Epithelial cell of esophagus (primary cell): ENCODE measurements around the gene SV2C.

Experiments used
- DNase-seq: peaks from one replicate; pipeline ENCODE4 v3.0.0; 2010; ENCODE audit warnings: low read depth
- H3K4me3 ChIP-seq: 2 replicates; pipeline ENCODE4 v1.5.1; 2011; ENCODE audit warnings: mild to moderate bottlenecking, low read length, control low read depth
- TF ChIP-seq, protein P1 (sequence below): IDR thresholded peaks from 2 replicates; pipeline ENCODE4 v1.5.1; 2011; ENCODE audit warnings: low read depth, mild to moderate bottlenecking, low read length, control low read depth, inconsistent platforms; ENCODE audit not compliant: insufficient read depth; ENCODE audit errors: missing control alignments

Gene SV2C

DNA sequence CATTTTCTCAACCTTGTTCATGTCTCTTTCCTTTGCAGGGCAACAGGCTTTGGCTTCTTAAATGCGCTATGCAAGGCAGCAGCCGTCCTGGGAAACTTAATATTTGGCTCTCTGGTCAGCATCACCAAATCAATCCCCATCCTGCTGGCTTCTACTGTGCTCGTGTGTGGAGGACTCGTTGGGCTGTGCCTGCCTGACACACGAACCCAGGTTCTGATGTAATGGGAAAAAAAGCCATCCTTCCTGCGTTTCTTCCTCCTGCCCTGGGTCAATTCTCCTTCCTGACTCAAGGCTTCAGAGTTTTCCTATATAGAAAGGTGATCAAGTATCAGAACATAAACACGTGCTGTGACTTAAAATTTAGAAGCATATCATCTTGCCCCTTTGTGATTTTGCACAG lies 242.1 kb downstream of the SV2C start:
- DNase-seq, result no peak
- TF ChIP-seq, protein P1, sequence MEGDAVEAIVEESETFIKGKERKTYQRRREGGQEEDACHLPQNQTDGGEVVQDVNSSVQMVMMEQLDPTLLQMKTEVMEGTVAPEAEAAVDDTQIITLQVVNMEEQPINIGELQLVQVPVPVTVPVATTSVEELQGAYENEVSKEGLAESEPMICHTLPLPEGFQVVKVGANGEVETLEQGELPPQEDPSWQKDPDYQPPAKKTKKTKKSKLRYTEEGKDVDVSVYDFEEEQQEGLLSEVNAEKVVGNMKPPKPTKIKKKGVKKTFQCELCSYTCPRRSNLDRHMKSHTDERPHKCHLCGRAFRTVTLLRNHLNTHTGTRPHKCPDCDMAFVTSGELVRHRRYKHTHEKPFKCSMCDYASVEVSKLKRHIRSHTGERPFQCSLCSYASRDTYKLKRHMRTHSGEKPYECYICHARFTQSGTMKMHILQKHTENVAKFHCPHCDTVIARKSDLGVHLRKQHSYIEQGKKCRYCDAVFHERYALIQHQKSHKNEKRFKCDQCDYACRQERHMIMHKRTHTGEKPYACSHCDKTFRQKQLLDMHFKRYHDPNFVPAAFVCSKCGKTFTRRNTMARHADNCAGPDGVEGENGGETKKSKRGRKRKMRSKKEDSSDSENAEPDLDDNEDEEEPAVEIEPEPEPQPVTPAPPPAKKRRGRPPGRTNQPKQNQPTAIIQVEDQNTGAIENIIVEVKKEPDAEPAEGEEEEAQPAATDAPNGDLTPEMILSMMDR, result no peak
- H3K4me3 ChIP-seq, result no peak overlapping the region

DNA sequence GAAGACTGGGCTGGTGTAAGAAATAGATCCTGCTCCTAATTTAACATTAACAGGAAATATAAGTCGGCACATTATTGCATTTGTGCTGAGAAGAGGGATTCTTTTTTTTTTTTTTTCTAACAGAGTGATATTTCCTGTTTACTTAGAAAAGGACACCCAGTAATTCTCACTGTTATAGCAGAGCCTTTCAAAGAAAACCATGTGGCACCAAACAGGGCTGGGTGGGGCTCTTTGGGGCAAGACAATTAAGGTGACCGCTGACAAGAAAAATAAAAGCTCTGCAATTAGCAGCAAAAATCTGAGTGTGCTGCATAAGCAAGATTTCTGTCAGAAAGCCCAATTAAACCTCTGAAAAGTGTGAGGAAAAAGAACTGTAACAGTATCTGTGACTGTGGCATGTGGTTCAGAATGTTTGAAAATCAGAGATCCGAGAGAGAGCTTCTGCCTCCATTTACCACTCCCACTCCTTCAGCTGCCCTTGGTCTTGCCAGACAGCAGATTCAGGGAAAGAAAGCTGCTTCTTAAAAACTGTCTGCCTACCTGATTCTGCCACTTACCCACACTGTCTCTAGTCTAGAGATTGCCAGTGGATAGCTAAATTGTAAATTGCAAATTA lies 242.8 kb downstream of the SV2C start:
- no peak overlapping the region for H3K4me3 ChIP-seq
- no peak for DNase-seq
- TF ChIP-seq, protein P1, result no peak

DNA sequence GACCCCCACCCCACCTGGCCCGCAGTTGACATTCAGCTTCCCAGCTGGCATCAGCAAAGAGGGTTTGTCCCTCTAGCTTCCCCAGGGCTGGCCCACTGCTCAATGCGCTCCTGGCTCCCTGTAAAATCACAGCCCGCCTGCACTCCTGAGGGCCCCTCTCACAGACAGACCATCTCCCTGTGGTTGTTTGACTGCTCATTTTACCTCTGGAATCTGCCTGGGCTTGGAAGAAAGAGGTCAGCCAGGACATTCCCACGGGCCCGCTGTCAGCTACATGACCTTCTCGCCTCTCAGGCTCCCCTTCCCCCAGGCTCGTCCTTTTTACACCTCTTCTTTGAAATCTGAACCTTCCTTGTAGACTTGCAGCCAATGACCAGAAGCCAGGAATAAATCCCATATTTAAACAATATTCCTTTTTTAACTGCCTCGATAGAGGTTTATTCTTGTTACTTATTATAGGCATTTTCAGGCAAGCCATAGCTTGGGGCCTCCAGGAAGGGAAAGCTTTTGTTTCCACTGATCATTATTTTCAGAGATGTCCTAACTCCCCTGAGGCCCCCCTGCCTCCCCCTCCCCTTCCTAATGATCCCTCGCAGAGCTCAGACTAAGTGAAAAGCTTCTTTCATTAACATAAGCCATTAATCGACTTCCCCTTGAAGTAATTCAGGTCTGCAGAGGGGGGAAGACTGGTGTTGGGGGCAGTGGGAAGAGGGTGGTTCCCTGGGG lies 243.6 kb downstream of the SV2C start:
- TF ChIP-seq, protein P1, result no peak
- DNase-seq, result no peak
- no peak overlapping the region for H3K4me3 ChIP-seq

DNA sequence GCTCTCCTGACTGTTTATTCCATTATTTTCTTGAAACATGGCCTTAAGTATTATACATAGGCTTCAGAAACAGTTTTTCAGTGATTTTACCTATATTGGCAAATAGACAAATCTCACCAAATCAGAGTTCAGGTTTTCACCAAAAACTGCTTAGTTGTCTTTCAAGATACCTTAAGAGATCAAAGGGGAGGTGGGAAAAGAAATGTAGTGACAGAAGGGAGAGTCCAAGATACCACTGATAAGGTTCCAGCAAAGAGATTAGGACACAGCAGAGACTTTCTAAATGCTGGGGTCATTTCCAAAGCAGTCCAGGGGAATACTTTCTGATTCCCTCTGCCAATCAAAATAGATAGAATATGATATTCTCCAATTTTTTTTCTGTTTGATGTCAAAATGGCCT lies 246.2 kb downstream of the SV2C start:
- TF ChIP-seq, protein P1, result no peak
- no peak overlapping the region for H3K4me3 ChIP-seq
- DNase-seq, result no peak

DNA sequence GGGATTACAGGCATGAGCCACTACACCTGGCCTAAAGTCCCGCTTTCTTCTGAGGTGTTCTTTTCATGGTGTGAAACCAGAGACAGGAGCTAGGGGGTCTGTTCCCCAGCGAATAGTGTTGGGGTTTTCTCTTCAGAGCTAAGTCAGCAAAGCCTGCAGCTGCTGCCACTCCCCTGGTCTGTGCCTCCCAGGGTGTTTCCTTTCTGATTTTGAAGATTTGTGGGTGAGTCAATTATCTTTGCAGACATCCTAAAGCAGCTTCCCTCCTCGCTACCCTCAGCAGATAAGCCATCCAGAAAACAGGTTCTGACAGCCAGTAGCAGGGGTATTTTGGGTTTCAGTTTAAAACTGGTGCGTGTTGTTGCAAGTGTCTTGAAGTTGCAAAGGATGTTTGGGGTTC lies 247.9 kb downstream of the SV2C start:
- TF ChIP-seq, protein P1, result no peak
- H3K4me3 ChIP-seq, result no peak overlapping the region
- DNase-seq, result no peak

DNA sequence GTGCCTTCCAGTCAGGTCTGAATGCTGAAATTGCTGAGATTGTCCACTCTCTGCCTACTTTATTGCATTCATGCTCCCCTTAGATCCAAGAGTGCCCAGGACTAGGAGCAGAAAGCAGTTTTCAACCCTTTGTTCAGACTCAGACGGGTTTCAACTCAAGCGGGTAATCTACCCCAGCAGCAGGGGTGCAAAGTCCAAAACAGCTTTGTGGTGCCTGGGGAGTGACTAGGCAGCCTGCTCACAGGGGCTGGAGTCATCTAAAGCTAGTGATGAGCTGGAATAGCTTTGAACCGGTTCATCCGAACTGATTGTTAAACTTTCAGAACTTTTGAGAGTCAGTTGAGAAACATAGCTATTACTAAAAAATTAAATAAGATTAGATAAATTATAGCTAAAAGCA lies 248.9 kb downstream of the SV2C start:
- DNase-seq, result no peak
- TF ChIP-seq, protein P1, result no peak
- no peak overlapping the region for H3K4me3 ChIP-seq
